Measurements from ENCODE around the gene PSMD3. TPM values are rescaled to one million over a fixed set of nuclear protein-coding genes. Genes with fewer than 3 reads are reported as not detected.
A peak's percentile ranks its signal among the peaks of the same experiment; 100 is the strongest.

Gene PSMD3
- total RNA-seq, 2 donors from 2014 or later: 68.8 to 74.2 TPM

DNA sequence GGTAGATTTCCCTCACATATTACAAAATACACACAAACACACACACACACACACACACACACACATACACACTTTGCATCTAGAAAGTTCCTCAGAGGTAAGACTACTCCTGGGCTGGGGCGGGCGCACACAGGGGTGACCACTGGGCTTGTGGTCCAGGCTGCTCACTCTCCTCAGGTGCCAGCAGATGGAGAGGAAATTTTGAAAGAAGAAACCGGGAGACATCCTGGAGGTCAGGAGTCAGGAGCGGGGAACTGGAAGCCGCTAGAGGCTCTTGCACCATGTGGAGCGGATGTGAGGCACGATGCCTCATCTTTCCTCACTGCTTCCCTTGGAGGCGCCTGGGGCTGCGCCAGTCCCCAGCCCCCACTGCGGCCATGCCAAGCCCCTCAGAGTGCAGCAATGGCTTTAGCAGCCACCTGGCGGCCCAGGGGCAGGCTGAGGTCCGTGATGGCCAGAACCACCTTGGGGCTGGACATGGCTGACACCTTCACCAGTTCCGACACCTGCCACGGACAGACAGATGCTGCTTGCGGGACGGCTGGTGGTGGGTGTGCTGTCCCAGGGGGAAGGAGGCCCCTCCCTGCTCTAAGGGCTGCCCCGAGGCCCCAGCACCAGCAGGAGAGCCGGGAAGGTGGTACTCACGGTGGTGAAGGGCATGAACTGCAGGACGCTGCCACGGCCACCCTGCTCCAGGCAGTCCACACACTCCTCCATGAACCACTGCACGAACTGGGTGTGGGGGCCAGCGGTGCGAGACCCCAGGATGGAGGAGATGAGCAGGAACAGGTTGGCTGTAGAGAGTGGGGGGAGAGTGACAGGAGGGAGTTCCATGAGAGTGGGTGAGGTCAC, 38.8 kb downstream of the PSMD3 start:
- Histone ChIP-seq H3K4me3 (no peak overlapping the region), H3K9me3 (no peaks in the 10 kb centered on the region), H3K36me3 (peaks cover 15% of the 10 kb centered on the region), H3K27me3 (replicated peaks; ENCODE audit: insufficient read depth) (no peaks in the 10 kb centered on the region), H3K27ac (peak overlapping the region; percentile 7 to 47), H3K4me1 (ENCODE audit: control insufficient read depth in 1 of 2, low read depth in 2 of 2) (peaks cover 7 to 60% of the 10 kb centered on the region in 2 donors)
- no peak for TF ChIP-seq CTCF (IDR thresholded peaks at IDR 0.05)
- ATAC-seq (ENCODE audit: insufficient number of reproducible peaks, low FRiP score, low read depth) (no peak), DNase-seq (ENCODE audit: low spot score) (no peak)

DNA sequence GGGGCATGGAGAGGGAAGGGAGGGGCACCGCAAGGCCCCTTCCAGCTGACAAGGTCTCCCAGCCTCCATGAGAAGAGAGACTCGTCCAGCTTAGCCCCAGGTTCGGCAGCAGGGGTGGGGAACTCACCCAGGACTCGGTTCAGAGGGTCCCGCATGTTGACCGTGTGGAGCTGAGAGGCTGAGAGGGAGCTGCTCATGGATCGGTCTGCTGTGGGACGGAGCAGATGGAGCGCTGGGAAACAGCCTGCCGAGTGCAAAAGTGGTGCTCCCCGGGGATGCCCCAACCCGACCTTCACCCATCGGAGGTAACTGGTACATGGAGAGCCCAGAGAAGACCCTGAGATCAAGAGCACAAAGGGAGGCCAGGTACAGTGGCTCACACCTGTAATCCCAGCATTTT, 39.5 kb downstream of the PSMD3 start:
- Histone ChIP-seq H3K27ac (no peak overlapping the region), H3K36me3 (peaks cover 15% of the 10 kb centered on the region), H3K9me3 (no peaks in the 10 kb centered on the region), H3K27me3 (replicated peaks; ENCODE audit: insufficient read depth) (no peaks in the 10 kb centered on the region), H3K4me3 (no peak overlapping the region), H3K4me1 (ENCODE audit: control insufficient read depth in 1 of 2, low read depth in 2 of 2) (peaks cover 7 to 60% of the 10 kb centered on the region in 2 donors)
- DNase-seq (ENCODE audit: low spot score): no peak
- TF ChIP-seq CTCF (IDR thresholded peaks at IDR 0.05): no peak
- no peak for ATAC-seq (ENCODE audit: insufficient number of reproducible peaks, low FRiP score, low read depth)

- peaks cover 7 to 60% of the 10 kb centered on the region in 2 donors for H3K4me1 ChIP-seq (ENCODE audit: control insufficient read depth in 1 of 2, low read depth in 2 of 2)
- peaks cover 20% of the 10 kb centered on the region for H3K36me3 ChIP-seq
- no peaks in the 10 kb centered on the region for H3K27me3 ChIP-seq (replicated peaks; ENCODE audit: insufficient read depth)
- H3K9me3 ChIP-seq: no peaks in the 10 kb centered on the region
- DNase-seq (ENCODE audit: low spot score): no peak
- no peak overlapping the region for H3K4me3 ChIP-seq
- TF ChIP-seq CTCF (IDR thresholded peaks at IDR 0.05): no peak
- ATAC-seq (ENCODE audit: insufficient number of reproducible peaks, low FRiP score, low read depth): no peak
- peak overlapping the region; percentile 29 to 31 for H3K27ac ChIP-seq
Observed at GRCh38 chr17:40021451-40021971, 40.9 kb downstream of the PSMD3 start.

DNA sequence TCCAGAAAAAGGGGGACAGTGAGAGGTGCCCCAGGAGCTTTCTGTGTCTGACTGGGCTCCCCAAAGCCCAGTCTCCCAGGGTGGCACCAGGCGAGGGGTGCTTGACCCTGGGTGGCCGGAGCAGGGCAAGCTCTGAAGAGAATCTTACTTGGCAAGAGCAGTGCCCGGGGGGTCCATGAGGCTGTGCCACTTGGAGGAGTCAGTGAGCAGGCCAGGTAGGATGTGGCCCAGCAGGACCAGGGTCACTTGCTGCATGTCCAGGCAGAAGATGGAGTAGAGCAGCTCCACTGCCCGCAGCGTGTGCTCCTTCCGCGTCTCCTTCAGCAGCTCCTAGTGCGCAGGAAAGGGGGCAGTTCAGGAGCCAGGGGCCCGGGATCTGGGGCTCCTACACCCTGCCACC, 41.9 kb downstream of the PSMD3 start:
- ATAC-seq (ENCODE audit: insufficient number of reproducible peaks, low FRiP score, low read depth) (no peak), DNase-seq (ENCODE audit: low spot score) (no peak)
- no peaks in the 10 kb centered on the region for H3K27me3 ChIP-seq (replicated peaks; ENCODE audit: insufficient read depth)
- no peak overlapping the region for H3K4me3 ChIP-seq
- no peak for TF ChIP-seq CTCF (IDR thresholded peaks at IDR 0.05)
- H3K9me3 ChIP-seq: no peaks in the 10 kb centered on the region
- H3K4me1 ChIP-seq (ENCODE audit: control insufficient read depth in 1 of 2, low read depth in 2 of 2): peaks cover 7 to 61% of the 10 kb centered on the region in 2 donors
- H3K27ac ChIP-seq: no peak overlapping the region
- peaks cover 20% of the 10 kb centered on the region for H3K36me3 ChIP-seq

GRCh38 chr17:40022961-40023541, 42.4 kb downstream of the PSMD3 start:
- TF ChIP-seq CTCF (IDR thresholded peaks at IDR 0.05): no peak
- H3K36me3 ChIP-seq: peaks cover 20% of the 10 kb centered on the region

More at GRCh38 chr17:40022961-40023541, 42.4 kb downstream of the PSMD3 start:
- H3K4me1 ChIP-seq (ENCODE audit: control insufficient read depth in 1 of 2, low read depth in 2 of 2): peaks cover 7 to 56% of the 10 kb centered on the region in 2 donors
- ATAC-seq (ENCODE audit: insufficient number of reproducible peaks, low FRiP score, low read depth): no peak
- H3K4me3 ChIP-seq: no peak overlapping the region
- DNase-seq (ENCODE audit: low spot score): no peak
- H3K27ac ChIP-seq: no peak overlapping the region
- H3K9me3 ChIP-seq: no peaks in the 10 kb centered on the region
- H3K27me3 ChIP-seq (replicated peaks; ENCODE audit: insufficient read depth): no peaks in the 10 kb centered on the region

Measured in thoracic aorta (tissue), 2 donors.